ENCODE measurements around the gene ADISSP.

The ADISSP gene

GRCh38 chr20:3755269-3755668, 12.3 kb downstream of the ADISSP start:
- DNase-seq (ENCODE audit: low read depth in 2 of 2): no peak

DNA sequence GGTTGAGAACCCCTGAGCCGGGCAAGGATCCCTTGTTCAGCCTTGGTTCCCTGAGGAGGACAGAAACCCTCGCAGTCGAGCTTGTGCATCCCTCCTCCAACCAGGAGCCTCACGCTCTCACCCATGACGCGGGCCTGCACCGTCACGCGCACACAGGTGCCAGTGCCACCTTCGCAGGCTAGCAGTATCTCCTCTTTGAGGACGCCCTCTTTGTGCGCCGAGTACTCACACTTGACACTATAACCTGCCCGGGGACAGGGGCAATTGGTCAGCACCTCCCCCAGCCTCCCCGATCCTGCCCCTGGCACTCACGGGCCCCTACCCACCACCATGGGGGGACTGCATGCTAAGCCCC, 13.3 kb downstream of the ADISSP start:
- no peak for DNase-seq (ENCODE audit: low read depth in 2 of 2)

DNA sequence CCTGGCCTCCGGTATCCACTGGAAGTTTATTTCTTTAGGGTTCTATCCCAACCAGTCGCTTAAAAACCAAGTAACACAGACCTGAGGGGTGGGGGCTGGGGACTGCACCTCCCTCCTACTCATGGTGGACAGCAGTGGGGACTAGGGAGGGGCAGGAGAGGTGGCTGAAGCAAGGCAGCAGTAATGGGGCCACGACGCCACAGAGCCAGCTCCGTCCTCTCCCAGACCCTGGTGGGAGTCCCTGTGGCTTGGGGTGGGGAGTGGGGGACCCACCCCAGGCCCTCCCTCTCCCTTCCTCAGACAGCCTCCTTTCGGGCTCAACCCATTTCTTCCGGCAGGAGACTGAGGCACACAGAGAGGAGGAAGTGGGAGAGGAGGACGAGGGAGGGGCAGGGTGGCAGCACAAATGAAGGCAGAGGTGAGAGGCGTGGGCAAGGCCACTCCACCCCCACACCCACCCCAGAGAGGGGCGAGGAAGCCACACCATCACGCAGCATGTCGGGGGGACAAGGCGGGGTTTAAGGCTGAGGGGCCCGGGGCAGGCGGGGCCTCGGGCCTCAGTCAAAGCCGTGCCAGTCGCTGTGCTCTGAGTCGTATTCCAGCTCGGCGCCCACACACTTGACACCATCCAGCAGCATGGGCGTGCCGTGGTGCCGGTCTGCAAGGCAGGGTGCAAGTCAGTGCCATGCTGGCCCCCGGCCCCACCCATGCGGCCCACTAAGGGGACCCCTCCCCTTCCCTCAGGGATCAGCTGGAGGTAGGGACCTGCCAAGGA, 13.9 kb downstream of the ADISSP start:
- DNase-seq (ENCODE audit: low read depth in 2 of 2): no peak

DNA sequence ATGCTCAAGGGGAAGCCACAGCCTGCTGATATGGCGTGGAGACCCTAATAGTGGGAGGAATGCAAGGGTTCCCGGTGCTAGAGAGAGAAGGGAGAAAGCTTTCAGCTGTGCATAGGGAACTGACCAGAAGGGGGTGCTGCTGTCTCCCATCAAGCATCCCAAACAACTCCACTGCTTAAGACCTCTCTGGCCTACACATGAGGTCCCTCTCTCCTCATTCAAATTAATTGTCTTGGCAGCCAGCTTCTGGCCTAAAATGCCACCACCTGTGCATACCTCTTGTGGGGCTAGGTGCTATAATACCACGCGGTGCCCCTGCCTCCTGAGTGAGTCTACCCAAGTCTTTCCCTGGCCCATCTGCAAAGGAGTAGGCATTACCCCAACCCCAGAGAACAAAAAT, 14.5 kb downstream of the ADISSP start:
- no peak for DNase-seq (ENCODE audit: low read depth in 2 of 2)

- no peak for DNase-seq (ENCODE audit: low read depth in 2 of 2)
Measured at GRCh38 chr20:3752386-3752759, 15.2 kb downstream of the ADISSP start.

DNA sequence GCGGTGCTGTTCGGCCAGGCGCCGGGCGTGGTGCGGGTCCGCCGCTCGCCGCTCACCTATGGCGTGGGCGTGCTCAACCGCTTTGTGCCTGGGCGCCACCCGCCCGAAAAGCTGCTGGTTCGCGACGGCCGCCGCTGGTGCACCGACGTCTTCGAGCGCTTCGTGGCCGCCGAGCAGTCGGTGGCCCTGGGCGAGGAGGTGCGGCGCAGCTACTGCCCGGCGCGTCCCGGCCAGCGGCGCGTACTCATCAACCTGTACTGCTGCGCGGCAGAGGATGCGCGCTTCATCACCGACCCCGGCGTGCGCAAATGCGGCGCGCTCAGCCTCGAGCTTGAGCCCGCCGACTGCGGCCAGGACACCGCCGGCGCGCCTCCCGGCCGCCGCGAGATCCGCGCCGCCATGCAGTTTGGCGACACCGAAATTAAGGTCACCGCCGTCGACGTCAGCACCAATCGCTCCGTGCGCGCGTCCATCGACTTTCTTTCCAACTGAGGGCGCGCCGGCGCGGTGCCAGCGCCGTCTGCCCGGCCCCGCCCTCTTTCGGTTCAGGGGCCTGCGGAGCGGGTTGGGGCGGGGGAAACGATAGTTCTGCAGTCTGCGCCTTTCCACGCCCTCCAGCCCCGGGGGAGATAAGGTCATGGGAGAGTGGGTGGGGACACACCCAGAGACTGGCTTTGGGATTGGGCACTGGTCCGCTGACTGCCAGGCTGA, 15.7 kb downstream of the ADISSP start:
- no peak for DNase-seq (ENCODE audit: low read depth in 2 of 2)

- DNase-seq (ENCODE audit: low read depth in 2 of 2): no peak
Measured at GRCh38 chr20:3751305-3751674, 16.3 kb downstream of the ADISSP start.

DNA sequence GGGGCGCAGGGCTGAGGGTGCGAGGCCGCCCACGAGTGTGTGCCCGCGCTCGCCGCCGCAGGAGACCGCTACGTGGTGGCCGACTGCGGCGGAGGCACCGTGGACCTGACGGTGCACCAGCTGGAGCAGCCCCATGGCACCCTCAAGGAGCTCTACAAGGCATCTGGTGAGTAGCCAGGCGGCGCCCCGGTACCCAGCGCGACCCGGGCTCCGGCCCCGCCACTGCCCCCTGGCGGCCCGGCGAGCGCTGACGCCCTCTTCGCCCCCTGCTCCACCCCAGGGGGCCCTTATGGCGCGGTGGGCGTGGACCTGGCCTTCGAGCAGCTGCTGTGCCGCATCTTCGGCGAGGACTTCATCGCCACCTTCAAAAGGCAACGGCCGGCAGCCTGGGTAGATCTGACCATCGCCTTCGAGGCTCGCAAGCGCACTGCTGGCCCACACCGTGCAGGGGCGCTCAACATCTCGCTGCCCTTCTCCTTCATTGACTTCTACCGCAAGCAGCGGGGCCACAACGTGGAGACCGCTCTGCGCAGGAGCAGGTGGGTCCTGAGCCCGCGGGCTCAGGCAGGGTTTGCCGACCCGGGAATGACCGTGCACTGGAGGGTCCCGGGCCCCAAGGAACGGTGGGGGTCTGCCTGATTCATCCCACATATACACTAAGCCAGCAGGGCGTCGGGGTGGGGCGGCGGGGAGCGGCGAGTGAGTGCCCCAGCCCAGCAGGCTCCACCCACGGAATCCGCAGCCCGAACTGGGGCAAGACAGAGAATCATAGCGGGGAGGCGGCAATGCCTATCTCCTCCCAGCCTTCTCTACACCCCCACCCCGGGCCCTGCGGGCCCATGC, 17.6 kb downstream of the ADISSP start:
- DNase-seq (ENCODE audit: low read depth in 2 of 2): no peak

- DNase-seq (ENCODE audit: low read depth in 2 of 2): no peak
Measured at GRCh38 chr20:3749087-3749688, 18.4 kb downstream of the ADISSP start.

DNA sequence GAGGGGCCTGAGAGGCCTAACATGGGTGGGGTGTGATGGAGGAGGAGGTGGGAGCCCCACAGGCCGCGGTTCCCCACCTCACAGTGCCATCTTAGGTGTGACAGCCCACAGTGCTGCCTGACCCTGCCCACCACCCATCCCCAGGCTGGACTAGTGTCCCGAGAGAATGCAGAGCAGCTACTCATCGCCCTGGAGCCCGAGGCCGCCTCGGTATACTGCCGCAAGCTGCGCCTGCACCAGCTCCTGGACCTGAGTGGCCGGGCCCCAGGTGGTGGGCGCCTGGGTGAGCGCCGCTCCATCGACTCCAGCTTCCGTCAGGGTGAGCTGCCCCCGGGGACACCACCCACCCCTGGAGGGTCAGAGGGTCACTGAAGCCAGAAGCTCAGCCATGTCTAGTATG, 19.5 kb downstream of the ADISSP start:
- DNase-seq (ENCODE audit: low read depth in 2 of 2): no peak

- no peak for DNase-seq (ENCODE audit: low read depth in 2 of 2)
Measured at GRCh38 chr20:3747471-3747870, 20.1 kb downstream of the ADISSP start.

DNA sequence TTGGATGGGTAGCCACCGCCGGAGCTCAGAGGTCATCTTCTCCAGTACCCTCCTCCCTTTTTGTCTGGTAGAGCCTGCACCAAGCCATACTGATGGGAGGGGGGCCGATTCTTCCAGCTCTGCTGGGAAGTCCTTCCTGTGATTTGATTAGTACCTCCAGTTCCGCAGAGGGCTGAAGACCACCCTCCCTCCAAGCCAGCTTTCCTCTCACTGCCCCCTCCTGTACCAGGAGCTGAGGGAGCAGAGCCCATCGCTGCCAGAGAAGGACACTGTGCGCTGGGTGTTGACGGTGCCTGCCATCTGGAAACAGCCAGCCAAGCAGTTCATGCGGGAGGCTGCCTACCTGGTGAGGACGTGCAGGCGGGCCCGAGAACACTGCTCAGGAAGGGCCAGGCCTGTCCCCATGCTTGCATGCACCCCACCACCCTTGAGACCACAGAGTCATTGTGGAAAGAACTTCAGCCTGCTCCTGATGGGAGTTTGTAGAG, 21.8 kb downstream of the ADISSP start:
- no peak for DNase-seq (ENCODE audit: low read depth in 2 of 2)

GRCh38 chr20:3744806-3745685, 22.5 kb downstream of the ADISSP start:
- DNase-seq (ENCODE audit: low read depth in 2 of 2): no peak

DNA sequence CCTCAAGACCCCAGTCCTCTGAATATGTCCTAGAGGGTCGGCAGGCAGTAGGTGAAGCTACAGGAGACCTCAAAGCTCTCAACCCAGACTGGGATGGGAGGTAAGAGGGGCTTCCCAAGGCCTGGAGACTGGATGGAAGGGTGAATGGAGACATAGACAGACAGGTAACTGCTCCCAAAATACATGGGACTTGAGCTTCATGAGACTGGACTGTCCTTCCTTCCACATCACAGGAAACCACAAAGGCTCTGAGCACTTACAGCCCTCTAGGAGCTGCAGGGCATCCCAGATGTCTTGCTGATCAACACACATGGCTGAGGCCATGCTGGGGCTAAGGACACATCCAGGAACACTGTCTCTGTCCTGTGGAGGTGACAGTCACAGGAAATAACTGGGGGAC, 23.5 kb downstream of the ADISSP start:
- no peak for DNase-seq (ENCODE audit: low read depth in 2 of 2)

DNA sequence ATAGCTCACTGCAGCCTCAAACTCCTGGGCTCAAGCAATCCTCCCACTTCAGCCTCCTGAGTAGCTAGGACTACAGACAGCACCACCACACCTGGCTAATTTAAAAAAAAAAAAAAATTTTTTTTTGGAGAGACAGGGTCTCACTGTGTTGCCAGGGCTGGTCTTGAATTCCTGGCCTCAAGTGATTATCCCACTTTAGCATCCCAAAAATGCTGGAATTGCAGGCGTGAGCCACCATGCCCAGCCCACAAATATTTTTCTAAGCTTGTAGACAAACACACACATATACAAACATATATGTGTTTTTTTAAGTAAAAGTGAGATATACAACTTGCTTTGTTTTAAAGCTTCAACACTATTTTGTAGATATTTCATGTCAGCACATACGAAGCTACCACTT, 24.3 kb downstream of the ADISSP start:
- DNase-seq (ENCODE audit: low read depth in 2 of 2): no peak

GRCh38 chr20:3741836-3742458, 25.6 kb downstream of the ADISSP start:
- no peak for DNase-seq (ENCODE audit: low read depth in 2 of 2)

- no peak for DNase-seq (ENCODE audit: low read depth in 2 of 2)
Measured at GRCh38 chr20:3740615-3741301, 26.8 kb downstream of the ADISSP start.

- DNase-seq (ENCODE audit: low read depth in 2 of 2): no peak
Measured at GRCh38 chr20:3739926-3740451, 27.6 kb downstream of the ADISSP start.

- no peak for DNase-seq (ENCODE audit: low read depth in 2 of 2)
Measured at GRCh38 chr20:3739054-3739925, 28.3 kb downstream of the ADISSP start.
